ENCODE data around the gene TLR8. TPM values are rescaled to one million over a fixed set of nuclear protein-coding genes. Genes with fewer than 3 reads are reported as not detected.

Gene TLR8
- total and polyA plus RNA-seq, 2 of the 4 experiments (the other 2 are of a cell fraction): not detected

- H2BK20ac ChIP-seq (ENCODE audit: low read depth, low read length): no peak overlapping the region
- no peak overlapping the region for H2BK120ac ChIP-seq (ENCODE audit: low read depth, low read length)
- 80% methylated on average over 1 of the region's 7 CpGs; no CpG with 5 or more reads in 1 of the 2 experiments for WGBS, 2 experiments (ENCODE audit: extremely low coverage in 2 of 2, insufficient read length in 1 of 2)
- no peaks in the 10 kb centered on the region for H4K20me1 ChIP-seq (ENCODE audit: insufficient read depth, low read length)
- ATAC-seq (ENCODE audit: low read depth) (no peak), DNase-seq (no peak)
- no peak overlapping the region for H2AFZ ChIP-seq (replicated peaks; ENCODE audit: low read length, poor library complexity)
- no peaks in the 10 kb centered on the region for H3K36me3 ChIP-seq (ENCODE audit: control insufficient read depth, insufficient read depth, low read length)
- H4K8ac ChIP-seq (ENCODE audit: low read depth in 2 of 2, low read length in 2 of 2): no peak overlapping the region
- TF ChIP-seq CTCF (conservative IDR thresholded peaks at IDR 0.05; ENCODE audit: low read depth, low read length): no peak
- TF ChIP-seq NFE2L2 (IDR thresholded peaks at IDR 0.05; ENCODE audit: low read depth, low read length): no peak
- no peak for TF ChIP-seq RFX5 (IDR thresholded peaks at IDR 0.05; ENCODE audit: low read depth, low read length)
- TF ChIP-seq MAZ (IDR thresholded peaks at IDR 0.05; ENCODE audit: borderline replicate concordance, low read depth, low read length): no peak
- no peak for TF ChIP-seq BHLHE40 (IDR thresholded peaks at IDR 0.05; ENCODE audit: low read depth, low read length)
- H3K9me1 ChIP-seq (ENCODE audit: insufficient read depth, low read length): no peaks in the 10 kb centered on the region
- BruUV-seq (replicated peaks): no TSS peak
- no peak overlapping the region for H4K91ac ChIP-seq (ENCODE audit: insufficient read depth, low read depth, low read length)
- ChIA-PET POLR2A (ENCODE audit: unreplicated experiment) (no interaction called here), CTCF (no interaction called here)
- intact Hi-C loops (cut with micrococcal nuclease) (no loop called here), dilution Hi-C loops (cut with HindIII; ENCODE audit: low sequenced_read_pairs, unreplicated experiment) (no loop called here), in situ Hi-C loops (cut with MboI; ENCODE audit: low sequenced_read_pairs) (no loop called here)
- no peak overlapping the region for H3K23ac ChIP-seq (ENCODE audit: low read depth, low read length)
- no peak overlapping the region for H2AK5ac ChIP-seq (ENCODE audit: low read depth, low read length)
- H3K4me2 ChIP-seq (ENCODE audit: low read depth, low read length): no peak overlapping the region
- H3K4me3 ChIP-seq (ENCODE audit: insufficient read depth, low read depth, low read length): no peak overlapping the region
- no peak overlapping the region for H4K5ac ChIP-seq (ENCODE audit: low read depth, low read length)
- no peaks in the 10 kb centered on the region for H3K27me3 ChIP-seq (ENCODE audit: control insufficient read depth, insufficient read depth, low read length)
- no peak overlapping the region for H3K4ac ChIP-seq (ENCODE audit: low read depth, low read length)
- H3K79me1 ChIP-seq (ENCODE audit: low read depth in 1 of 2, low read length in 2 of 2): no peaks in the 10 kb centered on the region
- H3K27ac ChIP-seq (ENCODE audit: insufficient read depth, low read length): no peak overlapping the region
- no peak overlapping the region for H3K18ac ChIP-seq (ENCODE audit: low read depth, low read length)
- H3K9ac ChIP-seq (ENCODE audit: low read depth, low read length): no peak overlapping the region
- H2AK9ac ChIP-seq (replicated peaks; ENCODE audit: low read depth, low read length, poor library complexity): no peak overlapping the region
- H2BK15ac ChIP-seq (ENCODE audit: low read depth, low read length): no peak overlapping the region
- H3K9me3 ChIP-seq (ENCODE audit: control insufficient read depth, insufficient read depth, low read length): no peaks in the 10 kb centered on the region
- no peak overlapping the region for H2BK5ac ChIP-seq (ENCODE audit: low read depth, low read length, poor library complexity, severe bottlenecking)
- no peak overlapping the region for H3K56ac ChIP-seq (ENCODE audit: extremely low read depth, insufficient read depth, low read length)
- no peak overlapping the region for H3K14ac ChIP-seq (replicated peaks; ENCODE audit: low read depth, low read length)
- no peaks in the 10 kb centered on the region for H3K4me1 ChIP-seq (ENCODE audit: control insufficient read depth, insufficient read depth, low read length)
Measured at GRCh38 chrX:12899506-12899905, 6.9 kb upstream of the TLR8 start.

Measured in IMR-90 (cell line).